Measurements from ENCODE around the gene VPREB3. TPM values are rescaled to one million over a fixed set of nuclear protein-coding genes. Genes with fewer than 3 reads are reported as not detected.

Gene VPREB3
- total RNA-seq, 1 experiment from 2014 or later: 1.1 TPM

DNA sequence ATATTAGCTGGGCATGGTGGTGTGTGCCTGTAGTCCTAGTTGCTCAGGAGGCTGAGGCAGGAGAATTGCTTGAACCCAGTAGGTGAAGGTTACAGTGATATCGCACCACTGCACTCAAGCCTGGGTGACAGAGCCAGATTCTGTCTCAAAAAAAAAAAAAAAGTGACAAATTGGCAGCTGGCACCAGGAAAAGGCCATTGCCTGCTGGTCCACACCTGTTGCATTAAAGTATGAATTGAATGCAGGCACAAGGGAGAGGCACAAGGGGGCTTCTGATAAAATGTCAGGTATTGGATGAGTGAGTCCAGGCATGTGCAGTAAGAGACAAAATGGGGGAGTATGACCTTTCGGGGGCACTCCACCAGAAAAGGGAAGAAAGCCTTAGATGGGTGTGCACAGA, 31.5 kb downstream of the VPREB3 start:
- Histone ChIP-seq H4K20me1 (ENCODE audit: insufficient read depth) (no peaks in the 10 kb centered on the region), H3K27ac (no peak overlapping the region), H3K4me2 (no peak overlapping the region), H3F3A (ENCODE audit: insufficient read depth, low read depth) (peaks cover 16% of the 10 kb centered on the region), H3K36me3 (ENCODE audit: low read depth) (no peaks in the 10 kb centered on the region), H3K4me1 (replicated peaks; ENCODE audit: insufficient read depth) (peaks cover 20% of the 10 kb centered on the region), H3K4me3 (no peak overlapping the region), H3K9me2 (ENCODE audit: insufficient read depth) (no peaks in the 10 kb centered on the region), H3K27me3 (ENCODE audit: insufficient read depth, low read depth) (no peaks in the 10 kb centered on the region), H3K79me2 (ENCODE audit: low read depth) (no peaks in the 10 kb centered on the region), H2AFZ (no peak overlapping the region), H3K9me3 (ENCODE audit: insufficient read depth, low read depth) (no peaks in the 10 kb centered on the region)
- CTCF ChIA-PET: no interaction called here
- TF ChIP-seq CTCF (conservative IDR thresholded peaks at IDR 0.05): no peak
- TF ChIP-seq EZH2 (IDR thresholded peaks at IDR 0.05; ENCODE audit: low read depth): no peak
- POLR2A ChIA-PET (ENCODE audit: unreplicated experiment): no interaction called here
- intact Hi-C loops (cut with micrococcal nuclease; ENCODE audit: unreplicated experiment): no loop called here
- no TSS peak for BruUV-seq (replicated peaks)
- DNase-seq: no peak

GRCh38 chr22:23722160-23722559, 32.1 kb downstream of the VPREB3 start:
- H4K20me1 ChIP-seq (ENCODE audit: insufficient read depth): no peaks in the 10 kb centered on the region
- TF ChIP-seq EZH2 (IDR thresholded peaks at IDR 0.05; ENCODE audit: low read depth) (no peak), CTCF (conservative IDR thresholded peaks at IDR 0.05) (no peak)
- peaks cover 23% of the 10 kb centered on the region for H3K4me1 ChIP-seq (replicated peaks; ENCODE audit: insufficient read depth)
- no peak for DNase-seq
- no peak overlapping the region for H3K4me3 ChIP-seq
- CTCF ChIA-PET: interaction anchor here (0.6 kb wide), 1 partner anchor 165 kb away, joined by 3 read pairs; no protein-coding TSS in a partner anchor
- POLR2A ChIA-PET (ENCODE audit: unreplicated experiment): interaction anchor here (0.6 kb wide), 1 partner anchor 11 kb away, joined by 3 read pairs; no protein-coding TSS in a partner anchor
- no TSS peak for BruUV-seq (replicated peaks)
- intact Hi-C loops (cut with micrococcal nuclease; ENCODE audit: unreplicated experiment): no loop called here
- H3K4me2 ChIP-seq: no peak overlapping the region
- no peaks in the 10 kb centered on the region for H3K36me3 ChIP-seq (ENCODE audit: low read depth)
- H3K27me3 ChIP-seq (ENCODE audit: insufficient read depth, low read depth): no peaks in the 10 kb centered on the region
- no peak overlapping the region for H2AFZ ChIP-seq
- no peaks in the 10 kb centered on the region for H3K79me2 ChIP-seq (ENCODE audit: low read depth)
- H3K9me2 ChIP-seq (ENCODE audit: insufficient read depth): no peaks in the 10 kb centered on the region
- no peaks in the 10 kb centered on the region for H3K9me3 ChIP-seq (ENCODE audit: insufficient read depth, low read depth)
- H3F3A ChIP-seq (ENCODE audit: insufficient read depth, low read depth): peaks cover 16% of the 10 kb centered on the region
- H3K27ac ChIP-seq: no peak overlapping the region

- ChIA-PET POLR2A (ENCODE audit: unreplicated experiment) (no interaction called here), CTCF (no interaction called here)
- Histone ChIP-seq H3K9me2 (ENCODE audit: insufficient read depth) (no peaks in the 10 kb centered on the region), H3K36me3 (ENCODE audit: low read depth) (no peaks in the 10 kb centered on the region), H3K79me2 (ENCODE audit: low read depth) (peaks cover 10% of the 10 kb centered on the region), H3K4me1 (replicated peaks; ENCODE audit: insufficient read depth) (peaks cover 23% of the 10 kb centered on the region), H3F3A (ENCODE audit: insufficient read depth, low read depth) (peaks cover 16% of the 10 kb centered on the region), H4K20me1 (ENCODE audit: insufficient read depth) (no peaks in the 10 kb centered on the region), H3K27ac (no peak overlapping the region), H2AFZ (no peak overlapping the region), H3K9me3 (ENCODE audit: insufficient read depth, low read depth) (no peaks in the 10 kb centered on the region), H3K27me3 (ENCODE audit: insufficient read depth, low read depth) (no peaks in the 10 kb centered on the region), H3K4me3 (no peak overlapping the region), H3K4me2 (no peak overlapping the region)
- intact Hi-C loops (cut with micrococcal nuclease; ENCODE audit: unreplicated experiment): no loop called here
- no peak for DNase-seq
- BruUV-seq (replicated peaks): no TSS peak
- TF ChIP-seq EZH2 (IDR thresholded peaks at IDR 0.05; ENCODE audit: low read depth): no peak
- no peak for TF ChIP-seq CTCF (conservative IDR thresholded peaks at IDR 0.05)
These were observed 33.4 kb downstream of the VPREB3 start for GRCh38 chr22:23720855-23721254.

All from PC-9 (cell line).